Measurements from ENCODE around the gene SLC2A1.

GRCh38 chr1:42983253-42983652 lies 24.6 kb upstream of the SLC2A1 start:
- TF ChIP-seq POLR2A (IDR thresholded peaks at IDR 0.05) = no peak
- no peak for TF ChIP-seq CTCF (IDR thresholded peaks at IDR 0.05)
